Ascending aorta (tissue), 2 donors: ENCODE measurements around the gene BIRC5. TPM values are rescaled to one million over a fixed set of nuclear protein-coding genes. Genes with fewer than 3 reads are reported as not detected.
"Not testable (repeated sequence)": the region's sequence is repeated elsewhere in the genome, so short reads cannot be mapped to it uniquely, and the experiment has no call there.

Experiments used
- DNase-seq, 2 donors: peaks; one replicate each; pipeline ENCODE4 v3.0.0-alpha.2; 2019; ENCODE audit warnings: low spot score in 2 of 2
- H3K27ac ChIP-seq, 2 donors: fragments of 200-600 bp; sonication (generic); one replicate each; pipeline ENCODE4 v1.5.1; 2016 to 2017; ENCODE audit warnings: mild to moderate bottlenecking in 1 of 2
- H3K27me3 ChIP-seq: fragments of 200-600 bp; sonication (generic); one replicate; pipeline ENCODE4 v1.5.1; 2017
- H3K36me3 ChIP-seq, 2 donors: fragments of 200-600 bp; sonication (generic); one replicate each; pipeline ENCODE4 v1.5.1; 2016
- H3K4me1 ChIP-seq, 2 donors: fragments of 200-600 bp; sonication (generic); one replicate each; pipeline ENCODE4 v1.5.1; 2016 to 2017; ENCODE audit warnings: mild to moderate bottlenecking in 1 of 2
- H3K4me3 ChIP-seq, 2 donors: fragments of 200-600 bp; sonication (generic); one replicate each; pipeline ENCODE4 v1.5.1; 2016 to 2017; ENCODE audit warnings: mild to moderate bottlenecking in 1 of 2
- H3K9me3 ChIP-seq, 2 donors: fragments of 200-600 bp; sonication (generic); one replicate each; pipeline ENCODE4 v1.5.1; 2016
- CTCF ChIP-seq, 3 experiments: fragments of 200-600 bp in 2 of 3; fragments of 450-650 bp in 1 of 3; sonication (generic) in 2 of 3; IDR thresholded peaks; one replicate each; pipeline ENCODE4 v1.5.1; 2016 to 2019; ENCODE audit warnings: antibody characterized with exemption in 3 of 3, mild to moderate bottlenecking in 1 of 3, moderate library complexity in 1 of 3
- intact Hi-C: fragments of 100-400 bp; cut with DNase I; formaldehyde crosslinking; loops from one replicate; pipeline ENCODE4 v1.15.1; 2023
- total RNA-seq: library from RNA; depleted of rRNA; stranded (reverse); fragments of >200 nt; gene quantifications from one replicate; pipeline ENCODE4 v1.1.0, GENCODE V29; 2016

The BIRC5 gene
- total RNA-seq, 1 donor from 2014 or later = 0.11 TPM

GRCh38 chr17:78231991-78232858 is 18.2 kb downstream of the BIRC5 start:
- H3K27ac ChIP-seq = no peak overlapping the region
- no peak overlapping the region for H3K4me3 ChIP-seq
- no peak for TF ChIP-seq CTCF (IDR thresholded peaks at IDR 0.05)
- no peaks in the 10 kb centered on the region for H3K36me3 ChIP-seq
- no peak for DNase-seq
- H3K9me3 ChIP-seq = no peaks in the 10 kb centered on the region
- peaks cover 15% of the 10 kb centered on the region for H3K27me3 ChIP-seq
- intact Hi-C loops = no loop called here
- H3K4me1 ChIP-seq = no peaks in the 10 kb centered on the region

GRCh38 chr17:78232859-78233173 is 18.8 kb downstream of the BIRC5 start:
- Histone ChIP-seq H3K4me1 (no peaks in the 10 kb centered on the region), H3K36me3 (no peaks in the 10 kb centered on the region), H3K4me3 (no peak overlapping the region), H3K27me3 (peaks cover 15% of the 10 kb centered on the region), H3K9me3 (no peaks in the 10 kb centered on the region), H3K27ac (no peak overlapping the region)
- no peak for TF ChIP-seq CTCF (IDR thresholded peaks at IDR 0.05)
- intact Hi-C loops = no loop called here
- DNase-seq = no peak

DNA sequence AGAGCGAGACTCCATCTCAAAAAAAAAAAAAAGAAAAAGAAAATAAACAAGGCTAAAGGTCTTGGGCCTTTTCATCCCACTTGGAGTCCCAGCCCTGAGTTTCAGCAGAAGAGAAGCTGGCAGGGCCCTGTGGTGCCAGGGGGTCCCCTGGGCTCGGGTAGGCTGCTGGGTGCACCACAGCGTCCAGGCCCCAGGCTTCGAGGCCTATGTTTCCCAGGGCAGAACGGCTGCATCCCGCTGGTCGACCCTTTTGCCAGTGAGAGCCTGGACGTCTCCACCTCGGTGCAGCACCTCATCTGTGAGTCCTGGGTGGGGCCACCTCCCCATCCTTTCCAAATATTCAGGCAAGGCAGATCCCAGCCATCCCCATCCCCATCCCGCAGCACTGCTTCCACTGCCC is 19.6 kb downstream of the BIRC5 start:
- H3K4me3 ChIP-seq = no peak overlapping the region
- no peak overlapping the region for H3K27ac ChIP-seq
- H3K36me3 ChIP-seq = no peaks in the 10 kb centered on the region
- H3K27me3 ChIP-seq = peaks cover 15% of the 10 kb centered on the region
- H3K4me1 ChIP-seq = no peaks in the 10 kb centered on the region
- H3K9me3 ChIP-seq = no peaks in the 10 kb centered on the region
- intact Hi-C loops = no loop called here
- DNase-seq = no peak
- no peak for TF ChIP-seq CTCF (IDR thresholded peaks at IDR 0.05)

- TF ChIP-seq CTCF (IDR thresholded peaks at IDR 0.05) = no peak
- Histone ChIP-seq H3K4me3 (no peak overlapping the region), H3K27me3 (peaks cover 15% of the 10 kb centered on the region), H3K9me3 (no peaks in the 10 kb centered on the region), H3K36me3 (no peaks in the 10 kb centered on the region), H3K27ac (no peak overlapping the region), H3K4me1 (no peaks in the 10 kb centered on the region)
- DNase-seq = no peak
- intact Hi-C loops = no loop called here
Observed at GRCh38 chr17:78234261-78234865, 20.3 kb downstream of the BIRC5 start.

GRCh38 chr17:78235022-78235421 is 21.0 kb downstream of the BIRC5 start:
- intact Hi-C loops, H3K27ac ChIP-seq, H3K4me1 ChIP-seq, DNase-seq, H3K36me3 ChIP-seq, H3K9me3 ChIP-seq, H3K4me3 ChIP-seq: not testable (repeated sequence)
- H3K27me3 ChIP-seq = peaks cover 15% of the 10 kb centered on the region

- no peaks in the 10 kb centered on the region for H3K4me1 ChIP-seq
- intact Hi-C loops = no loop called here
- TF ChIP-seq CTCF (IDR thresholded peaks at IDR 0.05) = no peak
- peaks cover 15% of the 10 kb centered on the region for H3K27me3 ChIP-seq
- no peaks in the 10 kb centered on the region for H3K36me3 ChIP-seq
- H3K4me3 ChIP-seq = no peak overlapping the region
- no peak for DNase-seq
- H3K27ac ChIP-seq = no peak overlapping the region
- H3K9me3 ChIP-seq = no peaks in the 10 kb centered on the region
Observed at GRCh38 chr17:78235885-78236284, 21.8 kb downstream of the BIRC5 start.
